T-helper 9 cell (primary cell): ENCODE results near the gene PKP3.
"Not testable (repeated sequence)": the region's sequence is repeated elsewhere in the genome, so short reads cannot be mapped to it uniquely, and the experiment has no call there.

ENCODE experiments used
- DNase-seq: peaks from one replicate; pipeline ENCODE4 v3.0.0-alpha.2; 2020

Gene PKP3

DNA sequence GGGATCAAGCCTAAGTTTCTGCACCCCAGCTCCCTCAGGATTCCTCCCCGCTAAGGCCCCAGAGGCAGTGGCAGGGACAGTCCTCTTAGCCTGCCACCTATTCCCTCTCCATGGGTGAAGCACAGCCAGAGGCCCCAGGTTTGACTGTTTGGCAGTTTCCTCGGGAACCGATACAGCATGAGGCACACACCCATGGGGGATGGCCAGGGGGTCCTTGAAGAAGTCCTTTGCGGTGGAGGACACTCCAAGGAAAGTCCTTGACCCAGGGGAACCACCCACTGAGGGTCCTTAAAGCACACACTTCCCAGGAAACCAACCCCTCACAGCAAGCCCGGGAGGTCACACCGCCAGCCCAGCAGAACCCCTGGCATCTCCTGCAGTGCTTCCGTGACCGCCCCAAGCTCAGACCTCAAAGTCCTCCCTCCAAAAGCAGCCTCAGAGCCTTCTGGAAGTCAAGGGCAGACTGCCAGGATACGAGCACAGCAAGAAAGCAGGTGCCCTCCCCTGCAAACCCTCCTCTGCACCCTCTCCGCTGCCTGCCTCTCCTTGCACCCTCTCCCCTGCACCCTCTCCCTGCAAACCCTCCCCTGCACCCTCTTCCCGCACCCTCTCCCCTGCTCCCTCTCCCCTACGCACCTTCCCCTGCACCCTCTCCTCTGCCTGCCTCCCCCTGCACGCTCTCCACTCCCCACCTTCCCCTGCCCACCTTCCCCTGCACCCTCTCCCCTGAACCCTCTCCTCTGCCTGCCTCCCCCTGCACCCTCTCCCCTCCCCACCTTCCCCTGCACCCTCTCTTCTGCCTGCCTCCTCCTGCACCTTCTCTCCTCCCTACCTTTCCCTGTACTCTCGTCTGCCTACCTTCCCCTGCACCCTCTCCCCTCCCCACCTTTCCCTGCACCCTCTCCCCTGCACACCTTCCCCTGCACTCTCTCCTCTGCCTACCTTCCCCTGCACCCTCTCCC lies 19.4 kb downstream of the PKP3 start:
- no peak for DNase-seq

DNA sequence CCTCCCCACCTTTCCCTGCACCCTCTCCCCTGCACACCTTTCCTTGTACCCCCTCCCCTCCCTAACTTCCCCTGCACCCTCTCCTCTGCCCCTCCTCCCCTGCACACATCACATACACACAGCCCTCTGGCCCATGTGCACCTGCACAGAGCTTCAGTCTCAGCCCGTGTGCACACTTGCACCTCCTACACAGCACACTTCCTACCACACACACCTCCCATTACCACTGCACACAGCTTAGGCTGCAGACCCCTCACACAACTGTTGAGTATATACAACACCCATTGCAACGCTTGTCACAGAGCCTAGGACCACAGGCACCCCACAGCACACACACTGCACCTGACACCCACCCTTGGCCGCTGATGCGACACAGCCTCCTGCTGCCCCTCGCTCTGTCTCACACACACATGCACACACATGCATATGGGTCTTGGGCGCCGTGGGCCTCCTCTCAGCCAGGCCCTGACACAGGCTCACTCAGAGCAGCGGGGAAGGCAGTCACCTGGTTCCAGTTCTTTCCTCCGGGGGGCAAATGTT lies 20.4 kb downstream of the PKP3 start:
- DNase-seq, result no peak

DNA sequence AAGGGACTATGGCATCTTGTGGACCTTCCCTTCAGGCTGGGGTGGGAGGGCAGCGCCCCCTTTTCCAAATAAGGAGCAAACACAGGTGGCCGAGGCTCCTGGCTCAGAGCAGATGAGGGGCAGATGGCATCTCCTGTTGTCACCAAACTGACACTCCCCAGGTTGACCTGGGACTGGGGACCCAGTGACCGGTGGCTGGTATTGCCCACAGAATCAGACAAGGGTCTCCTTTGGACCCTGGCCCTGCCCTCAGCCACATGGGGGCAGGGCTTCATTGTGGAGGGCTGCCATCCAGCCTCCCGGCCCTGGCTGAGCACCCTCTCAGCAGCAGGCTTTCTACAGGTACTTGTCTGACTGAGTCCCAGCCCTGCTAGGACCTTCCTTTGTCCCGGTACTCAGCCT lies 21.6 kb downstream of the PKP3 start:
- no peak for DNase-seq

DNA sequence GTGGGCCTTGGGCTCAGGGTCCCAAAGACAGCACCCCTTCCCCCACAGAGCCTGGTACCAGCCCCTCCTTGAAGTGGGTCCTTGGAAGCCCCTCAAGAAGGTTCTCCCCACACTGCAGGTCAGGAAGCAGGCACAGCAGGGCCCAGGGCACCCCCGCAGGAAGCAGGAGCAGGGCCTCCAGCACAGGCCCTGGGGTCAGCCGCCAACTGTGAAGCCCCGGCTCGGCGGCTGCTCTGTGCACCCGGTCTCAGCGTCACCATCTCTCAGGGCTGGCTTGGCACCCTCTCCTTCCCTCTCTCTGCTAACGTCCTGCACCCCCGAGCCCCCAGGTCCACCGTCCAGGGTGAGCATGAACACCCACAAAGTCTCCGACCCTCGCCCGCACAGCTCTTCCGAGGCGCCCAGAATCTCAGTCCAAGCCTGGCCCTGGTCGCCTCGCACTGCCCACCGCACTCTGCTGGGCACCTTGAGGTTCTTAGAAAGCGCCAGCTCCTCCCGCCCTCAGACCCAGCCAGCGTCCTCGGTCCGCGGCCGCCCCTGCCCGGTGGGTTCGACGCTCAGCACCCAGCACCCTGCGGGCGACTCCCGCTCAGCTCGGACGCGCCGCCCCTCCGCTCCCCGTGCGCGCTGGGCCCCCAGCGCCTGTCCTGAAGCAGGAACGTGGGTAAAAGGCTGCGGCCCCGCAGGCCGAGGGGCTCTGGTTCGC lies 22.2 kb downstream of the PKP3 start:
- no peak for DNase-seq

DNA sequence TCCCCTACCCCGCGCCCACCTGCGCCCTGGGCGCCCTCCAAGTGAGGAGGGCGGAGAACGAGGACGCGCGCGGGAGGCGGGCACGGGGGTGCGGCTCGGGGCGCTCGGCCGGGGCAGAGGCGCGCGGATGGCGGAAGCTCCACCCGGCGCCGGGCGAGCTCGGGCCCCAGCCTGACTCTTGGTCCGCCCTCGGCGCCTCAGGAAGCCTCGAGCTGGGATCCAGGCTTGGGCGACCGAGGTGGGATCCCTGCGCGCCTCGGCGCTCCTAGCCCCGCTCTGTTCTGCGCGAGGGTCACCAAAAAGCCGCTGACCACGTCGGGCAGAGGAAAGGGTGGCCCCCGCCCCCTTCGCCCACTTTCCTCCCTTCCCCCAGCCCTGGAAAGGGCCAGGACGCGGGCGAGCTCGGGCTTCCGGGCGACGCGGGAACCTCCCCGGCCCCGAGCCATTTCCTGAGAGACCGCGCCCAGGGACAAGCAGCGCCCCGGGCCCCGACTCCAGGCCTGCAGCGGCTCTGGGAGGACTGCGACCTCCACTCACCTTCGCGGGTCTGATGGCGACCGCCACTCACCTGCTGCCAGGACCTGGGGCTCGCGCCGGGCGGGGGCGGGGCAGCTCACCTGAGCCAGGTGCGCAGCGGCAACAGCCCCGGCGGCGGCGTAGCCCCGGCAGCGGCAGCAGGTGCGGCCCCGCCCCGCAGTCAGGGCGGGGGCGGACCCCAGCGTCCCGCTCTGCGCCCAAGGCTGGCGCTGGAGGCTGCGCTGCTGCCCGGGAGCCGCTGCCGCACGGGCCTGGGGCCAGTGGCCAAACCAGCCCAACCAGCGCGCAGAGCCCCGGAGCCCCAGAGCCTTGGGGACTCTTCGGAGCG lies 23.0 kb downstream of the PKP3 start:
- DNase-seq, result no peak

DNA sequence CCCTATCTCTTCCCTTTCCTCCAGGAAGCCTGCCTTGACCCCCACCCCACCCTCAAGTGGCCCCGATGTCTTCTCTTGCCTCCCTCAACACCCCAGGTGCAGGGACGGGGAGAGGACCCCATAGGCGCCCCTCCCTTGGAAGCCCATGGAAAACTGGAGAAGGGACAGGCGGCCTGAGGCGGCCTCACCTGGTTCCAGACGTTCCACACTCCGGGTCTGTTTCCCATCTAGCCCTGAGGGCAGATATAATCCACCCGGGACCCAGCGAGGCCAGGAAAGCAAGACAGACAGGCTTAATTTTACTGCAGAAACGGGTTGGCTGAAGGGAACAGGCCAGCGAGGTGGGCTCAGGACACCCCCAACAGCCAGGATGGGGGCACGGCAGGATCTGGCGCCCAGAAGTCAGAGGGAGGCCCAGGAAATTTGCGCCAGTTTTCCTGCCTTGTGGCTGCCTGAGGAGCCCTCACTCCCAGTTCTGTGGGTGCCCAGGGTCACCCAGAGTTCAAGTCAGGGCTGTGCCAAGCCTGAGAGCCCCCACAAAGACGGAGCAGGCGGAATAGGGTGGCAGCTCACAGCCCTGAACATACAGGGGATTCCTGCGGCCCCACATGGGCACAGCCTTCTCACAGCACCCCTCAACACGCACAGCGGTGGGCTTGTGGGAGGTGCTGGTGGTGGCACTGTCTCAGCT lies 23.8 kb downstream of the PKP3 start:
- no peak for DNase-seq

DNA sequence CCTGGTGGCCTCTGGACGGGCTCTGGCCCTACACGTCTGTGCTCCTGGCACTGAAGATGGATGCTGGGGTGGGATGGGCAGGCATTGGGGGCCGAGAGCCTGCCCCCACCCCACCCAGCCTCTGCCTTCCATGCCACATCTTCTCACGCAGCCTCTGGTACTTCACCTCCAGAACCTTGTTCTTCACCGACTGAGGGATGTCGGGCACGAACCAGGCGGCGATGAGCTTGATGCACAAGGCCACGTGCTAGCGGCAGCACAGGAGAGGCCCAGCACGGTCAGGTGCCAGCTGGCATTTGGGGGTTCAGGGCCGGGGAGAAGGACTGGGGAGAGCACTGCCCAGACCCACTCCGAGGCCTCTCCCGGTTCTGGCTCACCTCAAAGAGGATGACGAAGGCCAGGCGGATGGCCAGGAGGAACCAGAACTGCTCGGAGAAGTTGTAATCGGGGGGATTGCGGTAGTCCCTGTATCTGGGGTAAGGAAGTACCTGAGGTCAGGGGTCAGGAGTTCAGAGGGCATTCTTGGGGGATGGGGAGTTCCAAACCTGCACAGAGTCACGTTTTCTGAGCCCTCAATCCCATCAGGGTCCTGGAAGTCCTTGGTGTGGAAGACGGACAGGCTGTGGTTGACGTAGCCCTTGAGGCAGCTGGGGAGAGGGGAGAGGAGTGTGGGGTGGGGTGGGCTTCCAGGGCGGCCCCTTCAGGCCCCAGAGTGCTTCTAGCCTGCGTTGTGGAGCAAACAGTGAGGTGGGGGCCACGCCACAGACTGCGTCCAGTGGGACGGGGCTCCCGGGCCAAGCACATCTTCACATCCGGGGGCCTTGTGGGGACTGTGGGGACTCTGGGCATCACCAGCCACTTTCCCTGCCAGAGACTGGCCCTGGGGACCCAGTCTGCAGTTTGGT lies 24.6 kb downstream of the PKP3 start:
- DNase-seq, result no peak

DNA sequence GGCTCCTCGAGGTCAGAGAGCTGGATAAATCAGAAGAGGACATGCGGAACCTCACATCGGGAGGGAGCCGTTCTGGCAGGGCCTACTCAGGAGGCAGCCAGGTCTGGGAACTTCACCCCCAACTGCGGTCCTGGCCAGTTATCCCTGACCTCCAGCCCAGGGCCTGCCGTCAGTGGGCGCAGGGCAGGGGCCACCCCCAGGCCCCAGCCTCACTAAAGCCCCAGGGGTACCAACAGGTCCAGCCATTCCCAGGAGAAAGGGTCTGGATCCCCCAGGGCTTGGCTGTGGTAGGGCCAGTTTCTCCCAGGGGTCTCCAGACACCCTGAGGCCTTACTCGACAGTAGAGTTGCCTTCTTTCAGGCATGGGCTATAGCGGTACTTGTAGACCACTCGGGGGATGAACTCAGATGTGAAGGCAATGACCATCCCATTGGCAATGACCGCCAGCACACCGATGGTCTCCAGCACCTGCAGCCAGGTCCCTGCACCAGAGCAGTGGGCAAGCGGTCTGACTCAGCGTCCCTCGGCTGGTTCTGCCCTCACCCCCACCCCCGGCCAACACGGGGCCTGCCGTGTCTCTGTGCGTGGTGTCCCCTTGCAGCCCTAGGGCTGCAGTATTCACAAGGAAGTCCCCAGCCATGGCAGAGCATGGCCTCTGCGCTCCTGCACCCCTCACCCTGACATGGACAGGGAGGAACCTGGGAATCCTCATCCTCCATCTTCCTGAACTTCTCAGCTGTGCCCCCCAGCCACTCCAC lies 25.4 kb downstream of the PKP3 start:
- DNase-seq, result no peak

DNA sequence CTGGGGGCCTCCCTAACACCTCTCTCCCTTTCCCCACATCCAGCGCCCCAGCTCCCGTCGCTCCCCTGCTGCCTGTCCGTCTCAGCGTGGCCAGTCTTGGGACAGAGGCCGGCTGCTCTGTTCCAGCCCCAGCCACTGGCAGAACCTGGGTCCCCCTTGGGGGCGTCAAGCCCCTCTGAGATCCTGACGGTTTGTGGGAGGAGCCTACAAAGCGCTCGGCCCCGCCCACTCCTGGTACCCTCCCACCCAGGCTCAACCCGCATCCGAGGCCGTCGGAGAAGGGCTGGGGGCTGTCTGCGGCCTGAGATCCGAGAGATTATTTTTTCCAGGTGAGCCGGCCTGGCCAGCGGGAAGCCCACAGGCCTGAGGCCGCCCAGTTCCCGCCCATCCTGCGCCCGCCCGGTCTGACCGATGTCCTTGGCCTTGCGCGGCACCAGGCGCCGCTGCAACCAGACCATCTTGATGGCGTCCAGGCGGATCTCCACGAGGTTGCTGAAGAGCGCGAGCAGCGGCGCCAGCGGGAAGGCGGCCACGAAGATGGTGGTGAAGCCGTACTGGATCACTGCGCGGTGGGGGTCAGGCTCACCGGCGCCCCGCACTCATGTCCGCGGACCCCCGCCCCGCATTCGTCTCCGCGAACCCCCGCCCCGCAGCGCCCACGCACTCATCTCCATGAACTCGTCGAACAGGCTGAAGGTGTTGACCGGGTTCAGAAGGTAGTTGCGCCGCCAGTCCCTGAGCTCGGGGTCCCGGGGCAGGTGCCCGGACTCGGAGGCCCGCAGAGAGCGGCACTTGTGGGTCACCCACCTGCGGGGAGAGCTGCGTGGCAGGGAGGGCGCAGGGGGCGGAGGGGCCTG lies 26.3 kb downstream of the PKP3 start:
- no peak for DNase-seq

DNA sequence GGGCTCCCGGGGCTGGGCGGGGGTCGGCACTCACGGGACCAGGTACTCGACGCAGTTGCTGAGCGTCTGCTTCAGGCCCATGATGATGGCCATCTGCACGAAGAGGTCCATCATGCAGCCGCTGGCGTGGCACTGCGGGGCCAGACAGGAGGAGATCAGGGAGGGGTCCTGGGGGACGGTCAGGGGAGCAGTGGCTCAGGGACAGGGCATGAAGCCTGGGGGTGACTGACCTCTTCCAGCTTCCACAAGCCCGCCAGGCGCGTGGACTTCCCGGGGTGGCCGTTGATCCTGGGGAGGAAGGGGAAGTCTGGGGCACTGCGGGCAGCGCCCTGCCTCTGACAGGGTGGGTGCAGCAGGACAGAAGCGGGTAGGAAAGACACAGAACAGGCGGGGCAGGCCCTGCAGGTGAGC lies 26.9 kb downstream of the PKP3 start:
- no peak for DNase-seq

DNA sequence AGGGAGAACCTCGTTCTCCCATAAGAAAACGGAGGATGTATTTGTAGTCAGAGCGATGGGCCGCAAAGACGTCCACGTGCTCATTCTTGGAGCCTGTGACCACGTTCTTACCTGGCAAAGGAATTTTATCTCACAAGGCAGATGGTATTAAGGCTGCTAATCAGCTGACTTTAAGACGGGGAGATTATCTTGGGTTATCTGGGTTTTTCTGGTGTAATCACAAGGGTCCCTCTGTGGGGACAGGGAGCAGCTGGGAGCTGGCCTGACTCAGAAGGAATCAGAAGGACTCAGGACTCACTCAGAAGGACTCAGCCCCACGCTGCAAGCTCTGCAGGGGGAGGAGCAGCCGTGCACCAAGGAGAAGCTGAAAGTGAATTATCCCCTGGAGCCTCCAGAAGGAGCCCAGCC lies 28.2 kb downstream of the PKP3 start:
- DNase-seq, result no peak

DNA sequence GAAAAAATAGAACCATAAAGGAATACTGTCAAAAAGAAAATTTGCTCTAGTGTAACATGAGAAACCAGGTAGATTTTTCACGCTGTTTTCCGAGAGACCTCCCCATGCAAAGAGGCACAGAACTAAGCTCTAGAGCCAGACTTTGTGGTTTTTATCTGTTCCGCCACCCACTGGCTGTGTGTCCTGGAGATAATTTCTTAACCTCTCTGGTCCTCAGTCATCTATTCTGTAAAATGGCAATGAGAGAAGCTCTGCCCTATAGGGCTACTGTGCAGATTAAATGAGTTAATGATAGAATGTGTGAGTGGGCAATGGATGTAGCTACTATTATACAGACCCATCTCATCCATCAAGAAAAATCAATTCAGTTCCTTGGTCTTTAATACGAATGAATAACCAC lies 30.2 kb downstream of the PKP3 start:
- DNase-seq, result no peak

DNA sequence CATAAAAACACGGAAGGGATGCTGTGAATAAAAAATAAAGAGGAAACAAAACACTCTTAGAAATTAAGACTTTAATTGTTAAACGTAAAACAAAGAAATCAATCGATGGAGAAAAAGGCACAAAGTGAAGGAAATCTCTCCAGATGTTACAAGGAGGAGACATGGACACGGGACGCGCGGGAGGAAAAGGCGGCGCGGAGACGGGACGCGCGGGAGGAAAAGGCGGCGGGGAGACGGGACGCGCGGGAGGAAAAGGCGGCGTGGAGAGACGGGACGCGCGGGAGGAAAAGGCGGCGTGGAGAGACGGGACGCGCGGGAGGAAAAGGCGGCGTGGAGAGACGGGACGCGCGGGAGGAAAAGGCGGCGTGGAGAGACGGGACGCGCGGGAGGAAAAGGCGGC lies 30.8 kb downstream of the PKP3 start:
- DNase-seq, result not testable (repeated sequence)

DNA sequence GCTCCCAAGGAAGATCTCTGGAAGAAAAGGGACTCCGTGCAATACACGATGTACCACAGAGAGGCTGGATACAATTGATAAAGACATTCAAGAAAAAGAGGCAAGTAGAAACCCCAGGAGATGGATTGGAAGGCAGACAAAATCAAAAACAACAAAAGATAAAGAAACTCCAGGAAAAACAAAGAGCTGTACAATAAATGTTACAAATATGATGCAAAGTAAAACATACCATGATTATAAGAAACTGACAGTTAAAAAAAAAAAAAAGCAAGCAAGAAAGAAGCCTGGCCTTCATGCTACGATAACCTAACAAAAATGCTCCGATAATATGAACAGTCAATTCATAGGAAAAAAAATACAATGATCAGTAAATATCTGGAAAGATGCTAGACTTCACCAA lies 31.3 kb downstream of the PKP3 start:
- no peak for DNase-seq

DNA sequence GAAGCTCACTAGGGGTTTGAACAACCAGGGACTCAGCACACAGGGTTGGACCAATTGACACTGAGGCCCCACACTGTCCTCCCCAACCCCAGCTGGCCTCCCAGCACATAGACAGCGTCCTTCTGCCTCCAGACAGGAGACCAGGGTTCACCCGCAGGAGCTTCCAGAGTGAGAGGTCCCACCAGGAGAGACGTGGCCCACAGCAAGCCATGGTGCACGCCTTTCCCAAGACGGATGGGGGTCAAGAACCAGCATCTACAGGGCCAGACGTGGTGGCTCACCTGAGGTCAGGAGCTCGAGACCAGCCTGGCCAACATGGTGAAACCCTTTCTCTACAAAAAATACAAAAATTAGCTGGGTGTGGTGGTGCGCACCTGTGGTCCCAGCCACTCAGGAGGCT lies 32.8 kb downstream of the PKP3 start:
- no peak for DNase-seq

DNA sequence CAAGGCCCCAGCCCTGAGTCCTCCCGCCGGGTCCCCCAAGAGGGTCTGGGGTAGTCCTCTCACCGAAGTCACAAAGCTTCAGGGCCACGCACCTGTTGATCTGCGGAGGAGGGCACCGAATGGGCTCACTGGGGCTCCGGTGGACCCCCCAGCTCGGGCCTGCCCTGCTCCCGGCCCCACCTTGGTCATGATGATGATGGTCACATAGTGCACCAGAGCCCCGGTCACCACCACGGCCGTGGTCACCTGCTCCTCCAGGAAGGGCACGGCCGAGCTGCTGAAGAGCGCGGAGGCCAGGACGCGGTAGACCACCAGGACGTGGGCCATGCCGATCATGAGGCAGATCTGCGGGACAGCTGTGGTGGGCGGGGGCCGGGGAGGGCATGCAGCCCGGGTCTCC lies 34.3 kb downstream of the PKP3 start:
- no peak for DNase-seq

DNA sequence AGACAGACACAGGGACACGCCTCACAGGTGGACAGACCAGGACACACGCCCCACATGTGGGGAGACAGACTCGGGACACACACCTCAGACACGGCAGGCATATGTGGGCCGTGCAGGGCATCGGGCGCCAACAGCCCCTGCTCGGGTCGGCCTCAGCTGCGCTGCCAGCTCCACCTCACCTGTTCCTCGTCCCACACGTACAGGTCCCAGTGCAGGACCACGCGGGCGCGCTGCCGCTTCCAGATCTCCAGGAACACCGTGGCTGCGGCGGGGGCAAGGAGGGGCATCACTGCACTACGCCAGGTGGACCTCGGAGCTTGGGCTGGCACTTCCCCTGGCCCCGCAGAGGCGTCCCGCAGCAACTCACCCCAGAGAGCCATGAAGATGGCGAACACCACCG lies 35.4 kb downstream of the PKP3 start:
- DNase-seq, result no peak

DNA sequence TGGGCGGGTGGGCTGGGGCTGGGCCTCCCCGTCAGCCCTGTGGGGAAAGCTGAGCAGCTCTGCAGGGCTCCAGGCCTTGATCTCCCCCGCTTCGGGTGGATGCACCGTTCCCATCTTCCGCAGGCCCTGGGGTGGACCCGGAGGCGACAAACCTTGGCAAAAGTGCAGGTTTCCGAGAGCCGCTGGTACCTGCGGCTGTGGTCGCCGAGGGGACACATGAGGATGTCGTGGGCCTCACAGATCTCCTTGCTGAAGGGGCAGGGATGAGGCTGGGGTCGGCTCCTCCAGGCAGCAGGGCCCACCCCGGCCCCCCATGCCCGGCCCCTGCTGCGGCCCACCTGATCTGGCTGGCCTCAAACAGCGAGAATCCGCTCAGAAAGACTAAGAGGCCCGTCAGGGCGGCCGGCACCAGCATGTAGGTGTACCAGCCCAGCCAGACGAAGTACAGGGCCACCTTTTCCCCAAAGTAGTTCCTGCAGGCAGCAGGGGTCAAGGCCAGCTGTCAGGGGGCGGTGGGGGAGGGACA lies 36.0 kb downstream of the PKP3 start:
- DNase-seq, result no peak

DNA sequence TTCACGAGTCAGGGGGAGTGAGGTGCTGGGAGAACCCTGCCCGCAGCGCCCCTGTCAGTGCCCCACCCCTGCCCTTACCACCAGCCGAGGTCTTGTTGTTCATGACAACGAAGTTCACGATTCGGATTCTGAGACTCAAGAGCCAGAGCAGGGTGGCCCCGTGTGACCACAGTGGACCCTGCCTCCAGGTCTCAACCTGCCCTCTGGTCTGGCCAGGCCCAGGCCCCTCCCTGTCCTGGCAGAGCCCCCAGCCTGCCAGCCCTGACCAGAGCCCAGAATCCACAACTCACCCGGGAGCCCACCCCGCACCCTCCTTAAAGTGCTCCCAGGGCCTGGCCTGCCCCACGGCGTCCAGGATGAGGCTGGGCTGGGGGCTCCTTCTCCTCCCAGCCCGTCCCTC lies 37.9 kb downstream of the PKP3 start:
- DNase-seq, result no peak
